IMR-90 (cell line): ENCODE results near the gene FOXN3. TPM values are rescaled to one million over a fixed set of nuclear protein-coding genes. Genes with fewer than 3 reads are reported as not detected.

ENCODE experiments used
- ATAC-seq: fragments of 200-7000 bp; cut with Tn5 transposase; 2 replicates; pipeline ENCODE4 v1.9.1; 2020; ENCODE audit warnings: low read depth, mild to moderate bottlenecking, moderate library complexity
- BruUV-seq: library from RNA; stranded (reverse); fragments of 400-500 nt; replicated peaks from 2 replicates; lab custom pipeline; 2021; lab: Mats Ljungman, UMichigan
- CTCF ChIA-PET: fragments of 300-600 bp; formaldehyde crosslinking; extraction: SDS; loops from one replicate; lab custom pipeline; 2021; ENCODE audit warnings: antibody characterized with exemption; lab: Yijun Ruan, JAX
- POLR2A ChIA-PET: fragments of 300-600 bp; sonication (Branson Sonifier 250); formaldehyde crosslinking; loops from one replicate; lab custom pipeline; 2022; ENCODE audit warnings: antibody characterized with exemption; ENCODE audit not compliant: unreplicated experiment; lab: Charles Lee
- DNase-seq: peaks from one replicate; pipeline ENCODE4 v3.0.0; 2013
- H2AFZ ChIP-seq: replicated peaks from 2 replicates; pipeline ENCODE3; 2013; ENCODE audit warnings: low read length, mild to moderate bottlenecking; ENCODE audit not compliant: poor library complexity
- H2AK5ac ChIP-seq: 2 replicates; pipeline ENCODE4 v1.6.1; 2013; ENCODE audit warnings: low read depth, low read length, inconsistent platforms
- H2AK9ac ChIP-seq: replicated peaks from 2 replicates; pipeline ENCODE3; 2013; ENCODE audit warnings: mild to moderate bottlenecking, low read depth, low read length, moderate library complexity; ENCODE audit not compliant: poor library complexity
- H2BK120ac ChIP-seq: 2 replicates; pipeline ENCODE4 v1.6.1; 2013; ENCODE audit warnings: low read depth, low read length, inconsistent platforms
- H2BK15ac ChIP-seq: 3 replicates; pipeline ENCODE4 v1.6.1; 2013; ENCODE audit warnings: low read depth, low read length, inconsistent platforms
- H2BK20ac ChIP-seq: 2 replicates; pipeline ENCODE4 v1.6.1; 2013; ENCODE audit warnings: low read depth, mild to moderate bottlenecking, inconsistent platforms, low read length, moderate library complexity
- H2BK5ac ChIP-seq: 2 replicates; pipeline ENCODE4 v1.6.1; 2013; ENCODE audit warnings: mild to moderate bottlenecking, low read depth, low read length, inconsistent platforms; ENCODE audit not compliant: poor library complexity, severe bottlenecking
- H3K14ac ChIP-seq: replicated peaks from 2 replicates; pipeline ENCODE4 v1.6.1; 2013; ENCODE audit warnings: low read depth, low read length, inconsistent platforms
- H3K18ac ChIP-seq: 2 replicates; pipeline ENCODE4 v1.6.1; 2013; ENCODE audit warnings: low read depth, low read length, control low read depth
- H3K23ac ChIP-seq: 2 replicates; pipeline ENCODE4 v1.6.1; 2013; ENCODE audit warnings: low read depth, low read length, inconsistent platforms
- H3K27ac ChIP-seq: 2 replicates; pipeline ENCODE4 v1.5.1; 2013; ENCODE audit warnings: mild to moderate bottlenecking, control low read depth, low read length; ENCODE audit not compliant: insufficient read depth
- H3K27me3 ChIP-seq: 2 replicates; pipeline ENCODE4 v1.6.1; 2013; ENCODE audit warnings: low read length; ENCODE audit not compliant: control insufficient read depth, insufficient read depth
- H3K36me3 ChIP-seq: 2 replicates; pipeline ENCODE4 v1.6.1; 2013; ENCODE audit warnings: low read length, mixed read lengths; ENCODE audit not compliant: control insufficient read depth, insufficient read depth
- H3K4ac ChIP-seq: 2 replicates; pipeline ENCODE4 v1.6.1; 2013; ENCODE audit warnings: low read depth, low read length, inconsistent platforms
- H3K4me1 ChIP-seq: 2 replicates; pipeline ENCODE4 v1.6.1; 2013; ENCODE audit warnings: low read length, mixed read lengths; ENCODE audit not compliant: control insufficient read depth, insufficient read depth
- H3K4me2 ChIP-seq: 2 replicates; pipeline ENCODE4 v1.6.1; 2013; ENCODE audit warnings: low read depth, mild to moderate bottlenecking, control low read depth, low read length, moderate library complexity
- H3K4me3 ChIP-seq: 2 replicates; pipeline ENCODE4 v1.5.1; 2013; ENCODE audit warnings: low read depth, mild to moderate bottlenecking, control low read depth, low read length, moderate library complexity; ENCODE audit not compliant: insufficient read depth
- H3K56ac ChIP-seq: 2 replicates; pipeline ENCODE4 v1.6.1; 2013; ENCODE audit warnings: low read length, inconsistent platforms; ENCODE audit not compliant: insufficient read depth; ENCODE audit errors: extremely low read depth
- H3K79me1 ChIP-seq, 2 experiments: 2 replicates each; pipeline ENCODE4 v1.6.1; 2013; ENCODE audit warnings: low read length in 2 of 2, inconsistent platforms in 1 of 2, low read depth in 1 of 2
- H3K9ac ChIP-seq: 2 replicates; pipeline ENCODE4 v1.6.1; 2013; ENCODE audit warnings: low read depth, low read length, control low read depth
- H3K9me1 ChIP-seq: 2 replicates; pipeline ENCODE4 v1.6.1; 2013; ENCODE audit warnings: low read length, inconsistent platforms; ENCODE audit not compliant: insufficient read depth
- H3K9me3 ChIP-seq: 2 replicates; pipeline ENCODE4 v1.6.1; 2013; ENCODE audit warnings: low read length; ENCODE audit not compliant: control insufficient read depth, insufficient read depth
- H4K20me1 ChIP-seq: 2 replicates; pipeline ENCODE4 v1.6.1; 2013; ENCODE audit warnings: low read length, inconsistent platforms; ENCODE audit not compliant: insufficient read depth
- H4K5ac ChIP-seq: 2 replicates; pipeline ENCODE4 v1.6.1; 2013; ENCODE audit warnings: mild to moderate bottlenecking, low read depth, low read length, control low read depth
- H4K8ac ChIP-seq, 2 experiments: 2 replicates each; pipeline ENCODE4 v1.6.1; 2013; ENCODE audit warnings: low read depth in 2 of 2, low read length in 2 of 2, control low read depth in 1 of 2, inconsistent platforms in 1 of 2
- H4K91ac ChIP-seq: 2 replicates; pipeline ENCODE4 v1.6.1; 2013; ENCODE audit warnings: low read depth, low read length, inconsistent platforms; ENCODE audit not compliant: insufficient read depth
- BHLHE40 ChIP-seq: fragments of 150-350 bp; IDR thresholded peaks from 2 replicates; pipeline ENCODE4 v1.6.1; 2016; ENCODE audit warnings: mild to moderate bottlenecking, low read depth, low read length
- CEBPB ChIP-seq: IDR thresholded peaks from 2 replicates; pipeline ENCODE4 v1.6.1; 2012; ENCODE audit warnings: low read depth, low read length, improper control_type of control experiment
- ELK1 ChIP-seq: fragments of 150-350 bp; IDR thresholded peaks from 2 replicates; pipeline ENCODE4 v1.6.1; 2016; ENCODE audit warnings: low read depth, mild to moderate bottlenecking, low read length, moderate library complexity, borderline replicate concordance
- FOS ChIP-seq: fragments of 150-350 bp; IDR thresholded peaks from 2 replicates; pipeline ENCODE4 v1.6.1; 2016; ENCODE audit warnings: low read depth, low read length
- MAZ ChIP-seq: IDR thresholded peaks from 2 replicates; pipeline ENCODE4 v1.6.1; 2012; ENCODE audit warnings: low read depth, mild to moderate bottlenecking, low read length, improper control_type of control experiment, moderate library complexity, borderline replicate concordance
- MXI1 ChIP-seq: IDR thresholded peaks from 2 replicates; pipeline ENCODE4 v1.6.1; 2012; ENCODE audit warnings: low read depth, mild to moderate bottlenecking, low read length, moderate library complexity, borderline replicate concordance
- NFE2L2 ChIP-seq: fragments of 150-350 bp; IDR thresholded peaks from 2 replicates; pipeline ENCODE4 v1.6.1; 2016; ENCODE audit warnings: low read depth, mild to moderate bottlenecking, low read length
- RAD21 ChIP-seq: IDR thresholded peaks from 2 replicates; pipeline ENCODE4 v1.6.1; 2012; ENCODE audit warnings: low read length, improper control_type of control experiment
- RCOR1 ChIP-seq: IDR thresholded peaks from 2 replicates; pipeline ENCODE4 v1.6.1; 2012; ENCODE audit warnings: mild to moderate bottlenecking, low read length, improper control_type of control experiment; ENCODE audit not compliant: insufficient replicate concordance
- SMC3 ChIP-seq: fragments of 150-350 bp; IDR thresholded peaks from 2 replicates; pipeline ENCODE4 v1.6.1; 2016; ENCODE audit warnings: low read depth, mild to moderate bottlenecking, antibody characterized with exemption, low read length, moderate library complexity
- WGBS, 2 experiments: methylation state at CpG; one replicate each; pipeline versions ENCODE4 v1.1.5 to v1.1.7; 2013; ENCODE audit warnings: missing lambda C conversion rate in 2 of 2; ENCODE audit not compliant: insufficient read length in 1 of 2; ENCODE audit errors: extremely low coverage in 2 of 2; 5-methylcytosine and 5-hydroxymethylcytosine counted together
- dilution Hi-C: fragments of 300-500 bp; cut with HindIII; formaldehyde crosslinking; loops from one replicate; pipeline ENCODE4 v1.14.3; 2018; ENCODE audit warnings: low sequenced_read_pairs; ENCODE audit not compliant: unreplicated experiment
- in situ Hi-C: fragments of 300-500 bp; cut with MboI; formaldehyde crosslinking; loops from 3 replicates; pipeline ENCODE4 v1.14.3; 2019; ENCODE audit warnings: low sequenced_read_pairs, inconsistent platforms, mixed read lengths
- intact Hi-C: fragments of 100-400 bp; cut with micrococcal nuclease; formaldehyde crosslinking; loops from 2 replicates; pipeline ENCODE4 v1.10.0; 2022
- polyA plus RNA-seq, 3 experiments: library from polyadenylated mRNA; depleted of rRNA; stranded (reverse); fragments of >200 nt; gene quantifications; 2 replicates each; pipeline ENCODE4 v1.2.3, GENCODE V29; 2012; ENCODE audit warnings: low replicate concordance in 1 of 3
- total RNA-seq: library from RNA; depleted of rRNA; stranded (reverse); fragments of >200 nt; gene quantifications from 2 replicates; pipeline ENCODE4 v1.2.3, GENCODE V29; 2012

The FOXN3 gene
- total and polyA plus RNA-seq, 2 of the 4 experiments (the other 2 are of a cell fraction), result 22.6 to 33.7 TPM

DNA sequence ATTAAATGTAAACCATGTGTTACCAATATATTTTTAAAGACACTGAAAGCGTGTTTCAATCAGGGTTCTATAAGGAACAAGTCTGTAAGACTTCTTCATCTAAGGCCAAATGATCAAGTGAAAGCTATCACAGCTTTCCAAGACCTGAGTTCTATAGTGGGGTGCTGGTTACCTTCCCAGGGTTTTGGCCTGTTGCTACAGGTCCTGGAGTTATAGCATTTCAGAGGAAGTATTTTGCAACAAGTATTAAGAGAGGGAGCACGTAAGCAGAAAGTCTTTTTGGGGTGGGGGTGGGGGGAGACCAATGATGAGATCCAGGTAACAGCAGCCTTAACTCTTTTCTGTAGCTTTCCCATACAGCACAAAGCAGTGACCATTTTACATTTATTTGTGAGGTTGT is 43.8 kb downstream of the FOXN3 start:
- peak overlapping the region; percentile 21; the same call in 1 of the 2 replicates for H2BK20ac ChIP-seq
- 0 out of 2 replicates have a peak overlapping the region, but pooled peaks have one; percentile 22 for H3K14ac ChIP-seq
- dilution Hi-C loops (no loop called here), intact Hi-C loops (no loop called here), in situ Hi-C loops (no loop called here)
- CTCF ChIA-PET, result no interaction called here
- TF ChIP-seq RCOR1, result no peak
- TF ChIP-seq CEBPB, result no peak
- no peak for TF ChIP-seq ELK1
- TF ChIP-seq SMC3, result no peak
- TF ChIP-seq BHLHE40, result no peak
- no peak for TF ChIP-seq RAD21
- no peak for TF ChIP-seq FOS
- no peak for TF ChIP-seq NFE2L2
- TF ChIP-seq MAZ, result no peak
- TF ChIP-seq MXI1, result no peak
- POLR2A ChIA-PET, result no interaction called here
- no peak overlapping the region for H3K4me2 ChIP-seq
- H3K9ac ChIP-seq, result no peak overlapping the region
- peak overlapping the region; percentile 55; the same call in 1 of the 2 replicates for H3K4ac ChIP-seq
- H2AK5ac ChIP-seq, result no peak overlapping the region
- H4K20me1 ChIP-seq, result peaks cover 41% of the 10 kb centered on the region
- H3K27me3 ChIP-seq, result no peaks in the 10 kb centered on the region
- H3K27ac ChIP-seq, result no peak overlapping the region
- peak overlapping the region; percentile 53 for H2BK5ac ChIP-seq
- no peak overlapping the region for H4K91ac ChIP-seq
- H3K4me1 ChIP-seq, result peaks cover 26% of the 10 kb centered on the region
- H2AK9ac ChIP-seq, result peak overlapping the region; percentile 60
- no peaks in the 10 kb centered on the region for H3K9me3 ChIP-seq
- H3K4me3 ChIP-seq, result no peak overlapping the region
- no peak overlapping the region for H3K56ac ChIP-seq
- H3K9me1 ChIP-seq, result peaks cover 19% of the 10 kb centered on the region
- peak overlapping the region; percentile 60; the same call in 1 of the 2 replicates for H3K18ac ChIP-seq
- no TSS peak for BruUV-seq
- H3K36me3 ChIP-seq, result no peaks in the 10 kb centered on the region
- H2BK15ac ChIP-seq, result peak overlapping the region; percentile 32; the same call in 1 of the 3 replicates
- no peak overlapping the region for H2AFZ ChIP-seq
- ATAC-seq (no peak), DNase-seq (no peak)
- no CpG with 5 or more reads among the region's 2 CpGs for WGBS, 2 experiments
- H4K8ac ChIP-seq, result peak overlapping the region in 1 of 2 experiments; percentile 57; a peak in 2 of 4 replicates
- H2BK120ac ChIP-seq, result peak overlapping the region; percentile 26
- H3K79me1 ChIP-seq, result peaks cover 36 to 80% of the 10 kb centered on the region in 2 experiments
- no peak overlapping the region for H4K5ac ChIP-seq
- H3K23ac ChIP-seq, result no peak overlapping the region; the same call in 1 of the 2 replicates
